ENCODE measurements around the gene DZANK1.

DNA sequence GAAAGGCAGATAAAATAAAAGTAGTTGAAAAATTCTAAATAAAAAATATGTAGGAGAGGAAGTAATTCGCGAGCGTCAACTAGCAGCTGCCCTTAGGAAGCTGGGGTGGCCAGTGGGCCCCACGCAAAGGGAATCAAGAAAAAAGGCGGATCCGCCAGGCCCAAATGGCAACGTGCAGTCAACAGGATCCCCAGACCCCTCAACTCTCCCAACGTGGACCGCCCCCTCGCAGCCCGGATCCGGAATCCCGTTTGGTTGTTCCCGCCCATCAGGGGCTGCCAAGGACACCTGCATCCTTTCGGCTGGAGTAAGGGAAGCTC, 296 bp downstream of the DZANK1 start:
- no peak for TF ChIP-seq EP300 (IDR thresholded peaks at IDR 0.05; ENCODE audit: borderline replicate concordance)
- TF ChIP-seq NFIC (IDR thresholded peaks at IDR 0.05), result no peak
- no peak for TF ChIP-seq CREB1 (IDR thresholded peaks at IDR 0.05; ENCODE audit: low read depth)
- TF ChIP-seq YY1 (IDR thresholded peaks at IDR 0.05; ENCODE audit: low read depth), result no peak
- no peak for TF ChIP-seq CEBPB (IDR thresholded peaks at IDR 0.05)
